Trophoblast cell (in vitro differentiated cells and primary cell): Measurements from ENCODE around the gene CLCN2.
A peak's percentile ranks its signal among the peaks of the same experiment; 100 is the strongest.

Experiments used
- DNase-seq, 2 donors: peaks; one replicate each; pipeline ENCODE4 v3.0.0-alpha.2; 2016
- H2AFZ ChIP-seq: 2 replicates; pipeline ENCODE4 v1.6.1; 2013; ENCODE audit warnings: low read length, moderate library complexity, mild to moderate bottlenecking; ENCODE audit not compliant: insufficient read depth, poor library complexity
- H2AK5ac ChIP-seq: 2 replicates; pipeline ENCODE4 v1.6.1; 2013; ENCODE audit warnings: mild to moderate bottlenecking, low read length
- H2BK120ac ChIP-seq: 2 replicates; pipeline ENCODE4 v1.6.1; 2013; ENCODE audit warnings: low read length, mild to moderate bottlenecking, moderate library complexity; ENCODE audit not compliant: insufficient read depth, poor library complexity
- H2BK12ac ChIP-seq: 2 replicates; pipeline ENCODE4 v1.6.1; 2013; ENCODE audit warnings: mild to moderate bottlenecking, low read length, moderate library complexity
- H2BK5ac ChIP-seq: 2 replicates; pipeline ENCODE4 v1.6.1; 2013; ENCODE audit warnings: low read length, low read depth, moderate library complexity, mild to moderate bottlenecking; ENCODE audit not compliant: poor library complexity
- H3K14ac ChIP-seq: 2 replicates; pipeline ENCODE4 v1.6.1; 2013; ENCODE audit warnings: mild to moderate bottlenecking, low read length
- H3K18ac ChIP-seq: 2 replicates; pipeline ENCODE4 v1.6.1; 2013; ENCODE audit warnings: mild to moderate bottlenecking, low read length
- H3K23ac ChIP-seq: 2 replicates; pipeline ENCODE4 v1.6.1; 2013; ENCODE audit warnings: low read length
- H3K27ac ChIP-seq: 2 replicates; pipeline ENCODE4 v1.5.1; 2013; ENCODE audit warnings: low read depth, mild to moderate bottlenecking, inconsistent platforms, low read length, moderate library complexity
- H3K27me3 ChIP-seq: 2 replicates; pipeline ENCODE4 v1.6.1; 2013; ENCODE audit warnings: inconsistent platforms, mild to moderate bottlenecking, low read length, moderate library complexity; ENCODE audit not compliant: insufficient read depth
- H3K36me3 ChIP-seq, 2 experiments: 1 replicate in 1 of 2; 2 replicates in 1 of 2; pipeline ENCODE4 v1.6.1; 2013; ENCODE audit warnings: low read length in 2 of 2, mild to moderate bottlenecking in 2 of 2, moderate library complexity in 1 of 2; ENCODE audit not compliant: insufficient read depth in 2 of 2, control insufficient read depth in 1 of 2
- H3K4ac ChIP-seq: 2 replicates; pipeline ENCODE4 v1.6.1; 2013; ENCODE audit warnings: low read depth, mild to moderate bottlenecking, low read length, moderate library complexity
- H3K4me1 ChIP-seq, 2 experiments: 1 replicate in 1 of 2; 2 replicates in 1 of 2; pipeline ENCODE4 v1.6.1; 2013; ENCODE audit warnings: low read length in 2 of 2, mild to moderate bottlenecking in 2 of 2, moderate library complexity in 1 of 2; ENCODE audit not compliant: insufficient read depth in 2 of 2, control insufficient read depth in 1 of 2
- H3K4me2 ChIP-seq: 2 replicates; pipeline ENCODE4 v1.6.1; 2013; ENCODE audit warnings: inconsistent platforms, mild to moderate bottlenecking, low read length, moderate library complexity
- H3K4me3 ChIP-seq: 2 replicates; pipeline ENCODE4 v1.5.1; 2013; ENCODE audit warnings: mild to moderate bottlenecking, low read depth, low read length, inconsistent platforms
- H3K79me1 ChIP-seq: one replicate; pipeline ENCODE4 v1.6.1; 2013; ENCODE audit warnings: low read length
- H3K79me2 ChIP-seq: 2 replicates; pipeline ENCODE4 v1.6.1; 2013; ENCODE audit warnings: low read length, mild to moderate bottlenecking; ENCODE audit not compliant: control insufficient read depth, insufficient read depth, poor library complexity
- H3K9ac ChIP-seq: 2 replicates; pipeline ENCODE4 v1.6.1; 2013; ENCODE audit warnings: mild to moderate bottlenecking, low read length
- H3K9me3 ChIP-seq: 2 replicates; pipeline ENCODE4 v1.6.1; 2013; ENCODE audit warnings: low read depth, mild to moderate bottlenecking, control low read depth, inconsistent platforms, low read length; ENCODE audit not compliant: insufficient read depth
- H4K12ac ChIP-seq: 2 replicates; pipeline ENCODE4 v1.6.1; 2013; ENCODE audit warnings: low read depth, mild to moderate bottlenecking, low read length, moderate library complexity
- H4K8ac ChIP-seq: 2 replicates; pipeline ENCODE4 v1.6.1; 2013; ENCODE audit warnings: low read depth, mild to moderate bottlenecking, low read length, moderate library complexity
- H4K91ac ChIP-seq: one replicate; pipeline ENCODE4 v1.6.1; 2013; ENCODE audit warnings: low read depth, mild to moderate bottlenecking, low read length, moderate library complexity
- WGBS: extraction: QIAGEN DNeasy Blood & Tissue Kit; methylation state at CpG from one replicate; pipeline ENCODE4 v1.1.7; 2013; ENCODE audit warnings: missing lambda C conversion rate; ENCODE audit not compliant: insufficient read length, insufficient coverage; ENCODE audit errors: extremely low coverage; 5-methylcytosine and 5-hydroxymethylcytosine counted together

Gene CLCN2

GRCh38 chr3:184375747-184376461 is 14.5 kb upstream of the CLCN2 start:
- Histone ChIP-seq H3K79me2 (no peaks in the 10 kb centered on the region), H3K18ac (no peak overlapping the region), H3K9me3 (no peaks in the 10 kb centered on the region), H3K14ac (no peak overlapping the region), H3K4me3 (no peak overlapping the region), H4K8ac (no peak overlapping the region), H3K9ac (no peak overlapping the region), H3K4ac (no peak overlapping the region), H3K79me1 (peaks cover 6% of the 10 kb centered on the region), H3K4me2 (no peak overlapping the region), H2BK120ac (no peak overlapping the region), H4K12ac (no peak overlapping the region), H4K91ac (no peak overlapping the region), H3K4me1 (peaks cover 20 to 21% of the 10 kb centered on the region in 2 experiments), H3K27me3 (peaks cover 8% of the 10 kb centered on the region), H3K27ac (no peak overlapping the region), H2AK5ac (no peak overlapping the region), H2AFZ (no peak overlapping the region), H3K36me3 (no peaks in the 10 kb centered on the region), H2BK5ac (no peak overlapping the region), H3K23ac (no peak overlapping the region), H2BK12ac (no peak overlapping the region)
- DNase-seq = no peak
- WGBS = no CpG with 5 or more reads among the region's 12 CpGs

DNA sequence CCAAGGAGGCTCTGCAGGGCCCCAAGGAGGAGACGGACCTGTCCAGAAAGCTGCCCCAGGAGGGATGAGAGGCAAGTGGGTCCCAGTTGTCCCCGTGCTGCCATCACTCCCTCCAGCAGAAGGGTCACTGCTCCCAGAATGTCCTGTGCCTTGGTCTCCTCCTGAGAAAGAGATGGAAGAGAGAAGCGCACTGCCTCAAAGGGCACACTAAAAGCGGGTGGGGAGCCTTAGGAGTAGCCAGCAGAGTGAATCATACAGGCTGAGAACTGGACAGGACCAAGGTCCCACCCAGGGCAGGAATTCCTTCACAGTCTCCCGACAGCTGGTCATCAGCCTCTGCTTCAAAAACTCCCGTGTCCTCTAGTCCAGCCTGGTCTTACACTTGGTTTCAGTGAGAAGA is 12.0 kb upstream of the CLCN2 start:
- no peak overlapping the region for H3K4me3 ChIP-seq
- H4K12ac ChIP-seq = no peak overlapping the region
- H3K18ac ChIP-seq = no peak overlapping the region
- H2AK5ac ChIP-seq = no peak overlapping the region
- no CpG with 5 or more reads among the region's 6 CpGs for WGBS
- H4K8ac ChIP-seq = no peak overlapping the region
- H3K4me2 ChIP-seq = no peak overlapping the region
- no peaks in the 10 kb centered on the region for H3K79me1 ChIP-seq
- no peak overlapping the region for H3K4ac ChIP-seq
- no peak overlapping the region for H3K9ac ChIP-seq
- H2BK5ac ChIP-seq = no peak overlapping the region
- no peak overlapping the region for H3K27ac ChIP-seq
- DNase-seq = peak in 1 of 2 donors; percentile 12
- no peaks in the 10 kb centered on the region for H3K9me3 ChIP-seq
- H3K23ac ChIP-seq = no peak overlapping the region
- no peaks in the 10 kb centered on the region for H3K27me3 ChIP-seq
- H3K36me3 ChIP-seq = peaks cover 3 to 8% of the 10 kb centered on the region in 2 experiments
- no peak overlapping the region for H2AFZ ChIP-seq
- no peak overlapping the region for H4K91ac ChIP-seq
- H2BK12ac ChIP-seq = no peak overlapping the region
- no peak overlapping the region for H3K14ac ChIP-seq
- no peak overlapping the region for H2BK120ac ChIP-seq
- no peaks in the 10 kb centered on the region for H3K79me2 ChIP-seq
- peaks cover 4 to 5% of the 10 kb centered on the region in 2 experiments for H3K4me1 ChIP-seq

- no peak overlapping the region for H3K4ac ChIP-seq
- no peaks in the 10 kb centered on the region for H3K79me1 ChIP-seq
- H4K12ac ChIP-seq = no peak overlapping the region
- H3K4me1 ChIP-seq = peaks cover under 1 to 1% of the 10 kb centered on the region in 2 experiments
- H3K36me3 ChIP-seq = peaks cover 7 to 13% of the 10 kb centered on the region in 2 experiments
- no peak overlapping the region for H3K9ac ChIP-seq
- no peak overlapping the region for H2AK5ac ChIP-seq
- H3K14ac ChIP-seq = no peak overlapping the region
- no peak overlapping the region for H4K91ac ChIP-seq
- no peak overlapping the region for H2BK120ac ChIP-seq
- no peaks in the 10 kb centered on the region for H3K27me3 ChIP-seq
- H3K4me2 ChIP-seq = no peak overlapping the region
- H3K9me3 ChIP-seq = no peaks in the 10 kb centered on the region
- H4K8ac ChIP-seq = no peak overlapping the region
- no peak overlapping the region for H3K4me3 ChIP-seq
- H3K79me2 ChIP-seq = no peaks in the 10 kb centered on the region
- no peak for DNase-seq
- H3K23ac ChIP-seq = no peak overlapping the region
- no peak overlapping the region for H3K18ac ChIP-seq
- no CpG with 5 or more reads among the region's 5 CpGs for WGBS
- no peak overlapping the region for H2BK12ac ChIP-seq
- H2BK5ac ChIP-seq = no peak overlapping the region
- H3K27ac ChIP-seq = no peak overlapping the region
- no peak overlapping the region for H2AFZ ChIP-seq
These were observed 11.5 kb upstream of the CLCN2 start for GRCh38 chr3:184372911-184373310.

GRCh38 chr3:184372296-184372821 is 11.0 kb upstream of the CLCN2 start:
- H2BK5ac ChIP-seq = no peak overlapping the region
- H3K27ac ChIP-seq = no peak overlapping the region
- no peak overlapping the region for H3K14ac ChIP-seq
- WGBS = no CpG with 5 or more reads among the region's 8 CpGs
- H3K4me3 ChIP-seq = no peak overlapping the region
- peaks cover 7 to 17% of the 10 kb centered on the region in 2 experiments for H3K36me3 ChIP-seq
- no peak overlapping the region for H3K23ac ChIP-seq
- no peaks in the 10 kb centered on the region for H3K4me1 ChIP-seq
- no peak overlapping the region for H2BK12ac ChIP-seq
- no peaks in the 10 kb centered on the region for H3K79me2 ChIP-seq
- no peak for DNase-seq
- no peak overlapping the region for H4K12ac ChIP-seq
- no peak overlapping the region for H4K8ac ChIP-seq
- H3K4me2 ChIP-seq = no peak overlapping the region
- H3K18ac ChIP-seq = no peak overlapping the region
- no peak overlapping the region for H4K91ac ChIP-seq
- no peaks in the 10 kb centered on the region for H3K9me3 ChIP-seq
- H2AK5ac ChIP-seq = no peak overlapping the region
- H3K9ac ChIP-seq = no peak overlapping the region
- no peak overlapping the region for H2AFZ ChIP-seq
- H3K79me1 ChIP-seq = no peaks in the 10 kb centered on the region
- H2BK120ac ChIP-seq = no peak overlapping the region
- H3K27me3 ChIP-seq = no peaks in the 10 kb centered on the region
- no peak overlapping the region for H3K4ac ChIP-seq
